H9 (cell line): ENCODE results near the gene SLX4IP. TPM values are rescaled to one million over a fixed set of nuclear protein-coding genes. Genes with fewer than 3 reads are reported as not detected.

ENCODE experiments used
- DNase-seq: peaks from one replicate; pipeline ENCODE4 v3.0.0-alpha.2; 2017
- H2AFZ ChIP-seq: one replicate; pipeline ENCODE4 v1.6.1; 2013; ENCODE audit warnings: mild to moderate bottlenecking, low read length, control low read depth, moderate library complexity
- H2AK5ac ChIP-seq: 2 replicates; pipeline ENCODE4 v1.6.1; 2013; ENCODE audit warnings: low read length, control low read depth, mixed read lengths; ENCODE audit not compliant: insufficient read length
- H2BK120ac ChIP-seq: one replicate; pipeline ENCODE4 v1.6.1; 2013; ENCODE audit warnings: low read depth, mild to moderate bottlenecking, low read length, control low read depth, inconsistent platforms; ENCODE audit not compliant: poor library complexity, severe bottlenecking
- H2BK12ac ChIP-seq: 2 replicates; pipeline ENCODE4 v1.6.1; 2013; ENCODE audit warnings: low read length, control low read depth, mixed read lengths, low read depth; ENCODE audit not compliant: insufficient read length
- H2BK15ac ChIP-seq: 2 replicates; pipeline ENCODE4 v1.6.1; 2013; ENCODE audit warnings: low read depth, low read length, control low read depth
- H2BK20ac ChIP-seq: one replicate; pipeline ENCODE4 v1.6.1; 2013; ENCODE audit warnings: low read depth, mild to moderate bottlenecking, low read length, control low read depth, inconsistent platforms; ENCODE audit not compliant: poor library complexity, severe bottlenecking
- H2BK5ac ChIP-seq: 2 replicates; pipeline ENCODE4 v1.6.1; 2013; ENCODE audit warnings: low read length, control low read depth, mixed read lengths; ENCODE audit not compliant: insufficient read length
- H3K14ac ChIP-seq: 2 replicates; pipeline ENCODE4 v1.6.1; 2013; ENCODE audit warnings: low read length, control low read depth; ENCODE audit not compliant: insufficient read depth
- H3K18ac ChIP-seq: 2 replicates; pipeline ENCODE4 v1.6.1; 2013; ENCODE audit warnings: low read depth, mild to moderate bottlenecking, mixed read lengths, low read length, control low read depth; ENCODE audit not compliant: insufficient read length
- H3K23ac ChIP-seq: 2 replicates; pipeline ENCODE4 v1.6.1; 2013; ENCODE audit warnings: low read length, control low read depth, mixed read lengths, low read depth; ENCODE audit not compliant: insufficient read length
- H3K23me2 ChIP-seq: 2 replicates; pipeline ENCODE4 v1.6.1; 2013; ENCODE audit warnings: low read depth, mild to moderate bottlenecking, mixed read lengths, low read length, control low read depth; ENCODE audit not compliant: insufficient read length, poor library complexity, severe bottlenecking
- H3K27ac ChIP-seq: 2 replicates; pipeline ENCODE4 v1.5.1; 2013; ENCODE audit warnings: low read length, control low read depth, mixed read lengths, low read depth; ENCODE audit not compliant: insufficient read length
- H3K27me3 ChIP-seq: 2 replicates; pipeline ENCODE4 v1.6.1; 2013; ENCODE audit warnings: low read length, control low read depth, inconsistent platforms; ENCODE audit not compliant: insufficient read depth
- H3K4ac ChIP-seq: 2 replicates; pipeline ENCODE4 v1.6.1; 2013; ENCODE audit warnings: low read depth, mild to moderate bottlenecking, control low read depth, inconsistent platforms, low read length, moderate library complexity
- H3K4me1 ChIP-seq: 2 replicates; pipeline ENCODE4 v1.6.1; 2013; ENCODE audit warnings: low read length, control low read depth, inconsistent platforms; ENCODE audit not compliant: insufficient read depth
- H3K4me2 ChIP-seq: 2 replicates; pipeline ENCODE4 v1.6.1; 2013; ENCODE audit warnings: low read length, control low read depth, mixed read lengths; ENCODE audit not compliant: insufficient read length, insufficient read depth
- H3K56ac ChIP-seq: 2 replicates; pipeline ENCODE4 v1.6.1; 2013; ENCODE audit warnings: low read depth, mild to moderate bottlenecking, mixed read lengths, low read length, control low read depth; ENCODE audit not compliant: insufficient read length
- H3K79me1 ChIP-seq: 2 replicates; pipeline ENCODE4 v1.6.1; 2013; ENCODE audit warnings: low read depth, mild to moderate bottlenecking, moderate library complexity, low read length, control low read depth, inconsistent platforms; ENCODE audit not compliant: insufficient read depth, poor library complexity, severe bottlenecking
- H3K79me2 ChIP-seq: 2 replicates; pipeline ENCODE4 v1.6.1; 2013; ENCODE audit warnings: low read length, control low read depth, inconsistent platforms; ENCODE audit not compliant: insufficient read depth
- H3K9ac ChIP-seq: 2 replicates; pipeline ENCODE4 v1.6.1; 2013; ENCODE audit warnings: low read length, control low read depth, mixed read lengths; ENCODE audit not compliant: insufficient read length; ENCODE audit errors: extremely low read depth
- H3K9me3 ChIP-seq: one replicate; pipeline ENCODE4 v1.6.1; 2013; ENCODE audit warnings: low read depth, low read length, inconsistent platforms; ENCODE audit not compliant: control insufficient read depth
- H3T11ph ChIP-seq: one replicate; pipeline ENCODE4 v1.6.1; 2013; ENCODE audit warnings: mild to moderate bottlenecking, low read length, control low read depth, inconsistent platforms
- H4K20me1 ChIP-seq: one replicate; pipeline ENCODE4 v1.6.1; 2013; ENCODE audit not compliant: control insufficient read depth, insufficient read length, insufficient read depth
- H4K5ac ChIP-seq: 2 replicates; pipeline ENCODE4 v1.6.1; 2013; ENCODE audit warnings: low read depth, mild to moderate bottlenecking, mixed read lengths, low read length, control low read depth; ENCODE audit not compliant: insufficient read length
- H4K8ac ChIP-seq: replicated peaks from 2 replicates; pipeline ENCODE4 v1.6.1; 2013; ENCODE audit warnings: low read length, control low read depth, mixed read lengths, low read depth; ENCODE audit not compliant: insufficient read length
- H4K91ac ChIP-seq: 2 replicates; pipeline ENCODE4 v1.6.1; 2013; ENCODE audit warnings: low read depth, mild to moderate bottlenecking, moderate library complexity, mixed read lengths, low read length, control low read depth; ENCODE audit not compliant: insufficient read length
- H3K27ac Mint-ChIP-seq, 3 experiments: 2 replicates in 2 of 3; 3 replicates in 1 of 3; pipeline ENCODE4 v1.8.0; 2020 to 2021; ENCODE audit warnings: mixed read lengths in 3 of 3, mild to moderate bottlenecking in 1 of 3, moderate library complexity in 1 of 3
- H3K27me3 Mint-ChIP-seq: 2 replicates; pipeline ENCODE4 v1.8.0; 2021; ENCODE audit warnings: low read depth, mild to moderate bottlenecking, moderate library complexity, mixed read lengths
- H3K36me3 Mint-ChIP-seq, 3 experiments: 2 replicates in 2 of 3; 3 replicates in 1 of 3; pipeline ENCODE4 v1.8.0; 2020 to 2021; ENCODE audit warnings: low read depth in 3 of 3, mixed read lengths in 3 of 3; ENCODE audit not compliant: insufficient read depth in 1 of 3
- H3K4me1 Mint-ChIP-seq, 2 experiments: 2 replicates each; pipeline ENCODE4 v1.8.0; 2020; ENCODE audit warnings: mixed read lengths in 2 of 2
- H3K4me3 Mint-ChIP-seq, 2 experiments: 2 replicates in 1 of 2; 3 replicates in 1 of 2; pipeline ENCODE4 v1.8.0; 2020 to 2021; ENCODE audit warnings: mild to moderate bottlenecking in 2 of 2, mixed read lengths in 2 of 2, moderate library complexity in 1 of 2
- H3K9me3 Mint-ChIP-seq, 2 experiments: 2 replicates in 1 of 2; 3 replicates in 1 of 2; pipeline ENCODE4 v1.8.0; 2020; ENCODE audit warnings: mild to moderate bottlenecking in 2 of 2, mixed read lengths in 2 of 2, moderate library complexity in 1 of 2
- WGBS: extraction: QIAGEN DNeasy Blood & Tissue Kit; methylation state at CpG from one replicate; pipeline ENCODE4 v1.1.7; 2013; ENCODE audit warnings: missing lambda C conversion rate, low lambda C conversion rate, mixed read lengths; ENCODE audit not compliant: insufficient read length; ENCODE audit errors: extremely low coverage; 5-methylcytosine and 5-hydroxymethylcytosine counted together
- total RNA-seq: library from RNA; stranded (reverse); gene quantifications from 2 replicates; pipeline ENCODE4 v1.2.1, GENCODE V29; 2021
- TF ChIP-seq, protein P1 (sequence below): fragments of 200-600 bp; sonication (generic); conservative IDR thresholded peaks from 3 replicates; pipeline ENCODE4 v1.8.0; 2021; ENCODE audit warnings: antibody characterized with exemption, mild to moderate bottlenecking

Gene SLX4IP
- total RNA-seq, 1 experiment from 2014 or later: 7.9 TPM

DNA sequence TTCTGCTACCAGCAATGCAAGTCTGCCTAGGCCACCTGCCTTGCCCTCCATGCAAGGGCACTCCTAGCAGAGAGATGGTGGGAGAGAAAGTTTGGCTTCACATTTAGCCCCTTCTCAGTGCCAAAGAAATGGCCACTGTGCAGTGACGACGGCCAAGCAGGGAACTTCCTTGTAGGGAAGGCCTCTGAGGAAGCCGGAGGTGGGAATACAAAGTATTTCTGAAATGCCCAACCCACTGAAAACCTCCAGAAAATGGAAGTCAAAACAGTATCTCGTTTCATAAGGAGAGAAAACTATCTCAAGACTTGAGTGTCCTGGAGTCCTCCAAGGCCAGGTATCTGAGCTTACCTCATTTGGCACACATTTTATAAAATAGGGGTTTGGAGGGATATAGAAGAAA, 196.0 kb downstream of the SLX4IP start:
- Mint-ChIP-seq H3K27me3 (peaks cover 6% of the 10 kb centered on the region), H3K27ac (no peak overlapping the region)

More for the DNA sequence above, 196.0 kb downstream of the SLX4IP start:
- H3K4me2 ChIP-seq: no peak overlapping the region
- H2BK120ac ChIP-seq: no peak overlapping the region
- DNase-seq: no peak
- no peak overlapping the region for H3K23ac ChIP-seq
- WGBS: no CpG with 5 or more reads among the region's 4 CpGs
- no peaks in the 10 kb centered on the region for H4K20me1 ChIP-seq
- Mint-ChIP-seq H3K36me3 (peaks cover 0 to 5% (median 0%) of the 10 kb centered on the region in 3 experiments; a peak in 1 of 7 replicates), H3K9me3 (no peaks in the 10 kb centered on the region), H3K4me1 (peaks cover 81 to 84% of the 10 kb centered on the region in 2 experiments), H3K4me3 (no peak overlapping the region)
- H2AFZ ChIP-seq: no peak overlapping the region
- H3K23me2 ChIP-seq: no peaks in the 10 kb centered on the region
- no peak overlapping the region for H3K56ac ChIP-seq
- TF ChIP-seq, protein P1, sequence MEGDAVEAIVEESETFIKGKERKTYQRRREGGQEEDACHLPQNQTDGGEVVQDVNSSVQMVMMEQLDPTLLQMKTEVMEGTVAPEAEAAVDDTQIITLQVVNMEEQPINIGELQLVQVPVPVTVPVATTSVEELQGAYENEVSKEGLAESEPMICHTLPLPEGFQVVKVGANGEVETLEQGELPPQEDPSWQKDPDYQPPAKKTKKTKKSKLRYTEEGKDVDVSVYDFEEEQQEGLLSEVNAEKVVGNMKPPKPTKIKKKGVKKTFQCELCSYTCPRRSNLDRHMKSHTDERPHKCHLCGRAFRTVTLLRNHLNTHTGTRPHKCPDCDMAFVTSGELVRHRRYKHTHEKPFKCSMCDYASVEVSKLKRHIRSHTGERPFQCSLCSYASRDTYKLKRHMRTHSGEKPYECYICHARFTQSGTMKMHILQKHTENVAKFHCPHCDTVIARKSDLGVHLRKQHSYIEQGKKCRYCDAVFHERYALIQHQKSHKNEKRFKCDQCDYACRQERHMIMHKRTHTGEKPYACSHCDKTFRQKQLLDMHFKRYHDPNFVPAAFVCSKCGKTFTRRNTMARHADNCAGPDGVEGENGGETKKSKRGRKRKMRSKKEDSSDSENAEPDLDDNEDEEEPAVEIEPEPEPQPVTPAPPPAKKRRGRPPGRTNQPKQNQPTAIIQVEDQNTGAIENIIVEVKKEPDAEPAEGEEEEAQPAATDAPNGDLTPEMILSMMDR: no peak
- H2BK5ac ChIP-seq: no peak overlapping the region
- no peak overlapping the region for H3T11ph ChIP-seq
- H3K9me3 ChIP-seq: no peaks in the 10 kb centered on the region
- H3K27me3 ChIP-seq: no peaks in the 10 kb centered on the region
- H2BK12ac ChIP-seq: no peak overlapping the region
- no peak overlapping the region for H3K4ac ChIP-seq
- no peak overlapping the region for H2AK5ac ChIP-seq
- H3K18ac ChIP-seq: no peak overlapping the region
- no peak overlapping the region for H4K91ac ChIP-seq
- H3K79me2 ChIP-seq: no peaks in the 10 kb centered on the region
- H2BK20ac ChIP-seq: no peak overlapping the region
- H4K8ac ChIP-seq: no peak overlapping the region
- H2BK15ac ChIP-seq: no peak overlapping the region
- H3K79me1 ChIP-seq: no peaks in the 10 kb centered on the region
- H4K5ac ChIP-seq: no peak overlapping the region
- H3K27ac ChIP-seq: no peak overlapping the region
- no peak overlapping the region for H3K9ac ChIP-seq
- no peak overlapping the region for H3K14ac ChIP-seq
- H3K4me1 ChIP-seq: peaks cover 13% of the 10 kb centered on the region; the same call in 1 of the 2 replicates
